ENCODE results near the gene KMT5C.

Gene KMT5C

GRCh38 chr19:55389386-55390317, 50.0 kb downstream of the KMT5C start:
- ChIA-PET CTCF (interaction anchor here (0.9 to 5.3 kb wide), 7 partner anchors 8 to 115 kb away, joined by 3 to 33 read pairs (median 4); no protein-coding TSS in a partner anchor), POLR2A (interaction anchor here (1.0 to 10.8 kb wide), 6 partner anchors 13 to 210 kb away, joined by 3 to 86 read pairs (median 3); partner anchors contain the start of genes FIZ1, KMT5C and UBE2S)
- TF ChIP-seq, protein P1, sequence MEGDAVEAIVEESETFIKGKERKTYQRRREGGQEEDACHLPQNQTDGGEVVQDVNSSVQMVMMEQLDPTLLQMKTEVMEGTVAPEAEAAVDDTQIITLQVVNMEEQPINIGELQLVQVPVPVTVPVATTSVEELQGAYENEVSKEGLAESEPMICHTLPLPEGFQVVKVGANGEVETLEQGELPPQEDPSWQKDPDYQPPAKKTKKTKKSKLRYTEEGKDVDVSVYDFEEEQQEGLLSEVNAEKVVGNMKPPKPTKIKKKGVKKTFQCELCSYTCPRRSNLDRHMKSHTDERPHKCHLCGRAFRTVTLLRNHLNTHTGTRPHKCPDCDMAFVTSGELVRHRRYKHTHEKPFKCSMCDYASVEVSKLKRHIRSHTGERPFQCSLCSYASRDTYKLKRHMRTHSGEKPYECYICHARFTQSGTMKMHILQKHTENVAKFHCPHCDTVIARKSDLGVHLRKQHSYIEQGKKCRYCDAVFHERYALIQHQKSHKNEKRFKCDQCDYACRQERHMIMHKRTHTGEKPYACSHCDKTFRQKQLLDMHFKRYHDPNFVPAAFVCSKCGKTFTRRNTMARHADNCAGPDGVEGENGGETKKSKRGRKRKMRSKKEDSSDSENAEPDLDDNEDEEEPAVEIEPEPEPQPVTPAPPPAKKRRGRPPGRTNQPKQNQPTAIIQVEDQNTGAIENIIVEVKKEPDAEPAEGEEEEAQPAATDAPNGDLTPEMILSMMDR (IDR thresholded peaks at IDR 0.05; ENCODE audit: insufficient read depth, low read length, missing control alignments), result no peak
- no peak for DNase-seq (ENCODE audit: low read depth, low spot score)
- H3K4me3 ChIP-seq (ENCODE audit: low read depth, low read length), result no peak overlapping the region

DNA sequence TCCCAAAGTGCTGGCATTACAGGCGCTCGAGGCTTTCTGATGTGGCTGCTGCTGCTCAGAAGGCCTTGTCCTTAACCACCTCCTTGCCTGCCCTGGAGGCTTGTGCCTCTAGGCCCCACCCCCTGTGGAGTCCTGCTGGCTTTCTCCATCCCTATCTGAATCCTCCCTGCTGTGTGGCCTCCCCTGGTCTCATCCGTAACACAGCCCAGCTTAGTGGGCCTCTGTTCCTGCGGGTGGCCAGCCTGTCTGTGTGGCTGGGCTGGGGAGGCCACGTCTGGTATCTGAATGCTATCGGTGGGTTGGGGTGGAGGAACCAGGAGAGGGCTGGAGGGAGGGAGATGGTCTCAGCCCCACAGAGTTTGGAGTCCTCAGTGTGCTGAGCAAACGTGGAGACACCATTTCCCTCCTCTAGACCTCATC, 50.8 kb downstream of the KMT5C start:
- CTCF ChIA-PET, result interaction anchor here (0.9 to 5.3 kb wide), 7 partner anchors 9 to 249 kb away, joined by 3 to 33 read pairs (median 4); no protein-coding TSS in a partner anchor
- no peak overlapping the region for H3K4me3 ChIP-seq (ENCODE audit: low read depth, low read length)
- TF ChIP-seq, protein P1 (IDR thresholded peaks at IDR 0.05; ENCODE audit: insufficient read depth, low read length, missing control alignments), result no peak
- POLR2A ChIA-PET, result interaction anchor here (1.0 to 10.8 kb wide), 3 partner anchors 16 to 71 kb away, joined by 3 to 86 read pairs (median 3); partner anchors contain the start of genes KMT5C and UBE2S
- DNase-seq (ENCODE audit: low read depth, low spot score), result no peak

DNA sequence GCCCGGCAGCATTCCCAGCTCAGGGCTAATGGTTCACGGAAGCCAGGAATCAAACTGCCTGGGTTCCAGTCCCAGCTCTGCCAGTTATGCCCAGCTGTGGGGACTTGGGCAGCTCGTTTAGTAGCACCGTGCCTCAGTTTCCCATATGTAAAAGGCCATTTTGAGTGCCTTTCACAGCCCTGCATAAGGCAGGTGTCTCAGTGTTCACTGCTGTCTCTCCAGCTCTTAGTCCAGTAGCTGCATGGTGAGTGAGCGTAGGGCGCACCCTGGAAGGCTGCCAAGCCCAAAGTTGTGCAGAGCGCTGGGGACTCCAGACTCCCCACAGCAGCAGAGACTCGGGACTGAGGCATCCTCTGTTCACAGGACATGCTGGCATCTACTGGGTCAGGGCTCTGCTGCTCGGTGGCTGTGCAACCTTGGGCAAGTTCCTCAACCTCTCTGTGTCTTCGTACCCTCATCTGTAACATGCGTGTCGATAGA, 51.6 kb downstream of the KMT5C start:
- H3K4me3 ChIP-seq (ENCODE audit: low read depth, low read length), result no peak overlapping the region
- TF ChIP-seq, protein P1 (IDR thresholded peaks at IDR 0.05; ENCODE audit: insufficient read depth, low read length, missing control alignments), result no peak
- CTCF ChIA-PET, result interaction anchor here (1.0 to 5.3 kb wide), 5 partner anchors 8 to 249 kb away, joined by 3 to 33 read pairs (median 5); no protein-coding TSS in a partner anchor
- POLR2A ChIA-PET, result interaction anchor here (1.2 to 10.8 kb wide), 2 partner anchors 15 to 71 kb away, joined by 3 to 86 read pairs; partner anchors contain the start of gene UBE2S
- DNase-seq (ENCODE audit: low read depth, low spot score), result no peak

DNA sequence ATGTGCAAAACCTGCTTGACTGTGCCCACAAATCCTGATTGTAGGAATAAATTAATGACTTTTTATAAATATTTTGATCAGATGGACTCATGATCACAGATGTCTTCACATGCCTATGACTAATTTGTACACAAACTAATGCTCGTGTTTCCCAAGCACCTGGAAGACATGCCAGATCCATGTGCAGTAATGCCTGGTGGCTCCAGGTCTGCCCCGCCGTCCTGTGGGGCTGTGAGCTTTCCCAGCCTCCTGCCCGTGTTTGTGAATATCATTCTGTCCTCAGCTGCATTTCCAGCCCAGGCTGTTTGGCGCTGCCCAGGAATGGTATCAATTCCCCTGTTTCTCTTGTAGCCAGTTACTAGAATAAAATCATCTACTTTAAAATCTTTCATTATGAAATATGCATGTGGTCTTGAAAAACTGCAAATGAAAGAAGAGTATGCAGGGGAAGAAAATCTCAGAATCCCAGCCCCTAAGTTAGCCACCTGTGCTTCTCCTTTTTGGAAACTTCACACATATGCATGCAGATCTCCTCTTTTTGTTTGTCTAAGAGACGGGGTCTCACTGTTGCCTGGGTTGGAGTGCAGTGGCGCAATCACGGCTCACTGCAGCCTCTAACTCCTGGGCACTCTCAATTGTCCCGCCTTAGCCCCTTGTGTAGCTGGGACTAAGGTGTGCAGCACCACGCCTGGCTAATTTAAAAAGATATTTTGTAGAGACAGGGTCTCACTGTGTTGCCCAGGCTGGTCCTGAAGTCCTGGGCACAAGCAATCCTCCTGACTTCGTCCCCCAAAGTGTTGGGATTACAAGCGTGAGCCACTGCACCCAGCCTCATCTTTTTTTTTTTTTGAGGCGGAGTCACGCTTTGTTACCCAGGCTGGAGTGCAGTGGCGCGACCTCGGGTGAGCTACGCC, 52.3 kb downstream of the KMT5C start:
- ChIA-PET CTCF (interaction anchor here (1.4 to 1.9 kb wide), 2 partner anchors 91 to 101 kb away, joined by 5 read pairs; no protein-coding TSS in a partner anchor), POLR2A (interaction anchor here (10.8 kb wide), 1 partner anchor 15 kb away, joined by 86 read pairs; the partner anchor contains the start of gene UBE2S)
- H3K4me3 ChIP-seq (ENCODE audit: low read depth, low read length), result no peak overlapping the region
- no peak for DNase-seq (ENCODE audit: low read depth, low spot score)
- TF ChIP-seq, protein P1 (IDR thresholded peaks at IDR 0.05; ENCODE audit: insufficient read depth, low read length, missing control alignments), result no peak

- CTCF ChIA-PET, result interaction anchor here (0.9 to 2.2 kb wide), 5 partner anchors 9 to 101 kb away, joined by 4 to 8 read pairs (median 5); partner anchors contain the start of gene TMEM238
- POLR2A ChIA-PET, result interaction anchor here (0.7 to 10.8 kb wide), 3 partner anchors 9 to 275 kb away, joined by 3 to 86 read pairs (median 6); partner anchors contain the start of gene UBE2S
- TF ChIP-seq, protein P1 (IDR thresholded peaks at IDR 0.05; ENCODE audit: insufficient read depth, low read length, missing control alignments), result no peak
- no peak for DNase-seq (ENCODE audit: low read depth, low spot score)
- no peak overlapping the region for H3K4me3 ChIP-seq (ENCODE audit: low read depth, low read length)
These were observed 53.4 kb downstream of the KMT5C start for GRCh38 chr19:55392820-55393761.
